ENCODE measurements around the gene MNT. TPM values are rescaled to one million over a fixed set of nuclear protein-coding genes. Genes with fewer than 3 reads are reported as not detected.

The MNT gene
- total RNA-seq, 1 experiment from 2014 or later, result 0.68 TPM

DNA sequence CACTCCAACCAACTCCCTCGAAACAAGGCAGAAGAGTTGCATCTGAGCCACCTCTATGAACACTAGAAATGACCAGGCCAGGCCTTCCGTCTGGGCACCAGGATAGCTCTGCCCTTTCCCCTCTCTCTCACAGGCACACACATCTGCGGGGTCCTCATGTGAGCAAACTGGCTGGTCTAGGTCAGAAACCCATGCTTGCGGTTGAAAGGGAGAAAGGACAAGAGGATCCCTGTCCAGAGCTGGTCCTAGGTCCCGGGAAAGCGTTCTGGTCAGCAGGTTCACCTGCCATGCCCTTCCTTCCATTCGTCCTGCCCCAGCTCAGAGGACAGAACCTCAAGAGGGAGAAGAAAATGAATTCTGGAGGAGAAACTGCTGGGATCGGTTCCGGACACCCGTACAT, 2.7 kb downstream of the MNT start:
- no peak for DNase-seq (ENCODE audit: low read depth)
- in situ Hi-C loops (cut with HindIII; ENCODE audit: low pct_unique_long_range_greater_than_20kb, low sequenced_read_pairs), result no loop called here

DNA sequence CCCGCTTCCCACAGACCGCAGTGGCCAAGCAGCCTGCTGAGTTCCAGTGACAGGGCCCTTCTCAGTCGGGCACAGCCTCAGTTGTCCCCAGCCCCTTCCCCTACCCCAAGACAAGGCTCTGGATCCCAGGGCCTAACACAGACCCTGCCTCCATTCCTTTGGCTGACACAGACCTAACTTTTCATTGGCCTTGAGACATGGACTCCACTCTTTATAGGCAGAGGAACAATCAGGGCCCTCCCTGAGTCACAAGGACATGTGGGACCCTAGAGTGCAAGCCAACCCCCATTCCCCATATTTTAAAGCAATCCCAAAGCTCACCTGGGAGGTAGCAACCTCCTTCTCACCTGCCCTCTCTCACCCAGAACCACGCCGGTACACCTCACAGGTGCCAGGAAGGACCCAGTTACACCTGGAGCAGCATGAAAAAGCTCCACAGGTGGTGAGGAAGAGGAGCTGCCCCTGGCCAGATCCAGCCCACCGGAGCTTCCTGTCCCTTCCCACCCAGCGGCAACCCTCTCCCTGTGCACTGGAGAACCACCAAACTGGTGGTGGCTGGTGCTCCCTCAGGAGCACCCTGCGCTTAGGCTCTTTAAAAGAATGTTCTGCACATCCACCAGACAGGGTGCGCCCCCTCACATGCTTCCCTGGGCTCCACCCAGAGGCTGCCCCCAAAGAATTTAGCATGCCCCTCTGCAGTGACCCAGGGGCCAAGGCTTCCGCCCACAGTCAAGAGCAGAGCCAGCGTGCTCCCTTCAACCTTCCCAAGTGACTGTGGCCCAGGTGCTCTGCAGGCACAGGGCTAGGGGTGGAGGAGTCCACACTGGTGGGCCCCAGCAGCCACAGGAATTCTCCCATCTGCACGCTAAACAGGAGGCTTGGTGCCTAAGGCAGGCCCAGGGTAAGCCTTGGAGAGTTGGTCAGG, 3.4 kb downstream of the MNT start:
- in situ Hi-C loops (cut with HindIII; ENCODE audit: low pct_unique_long_range_greater_than_20kb, low sequenced_read_pairs), result no loop called here
- no peak for DNase-seq (ENCODE audit: low read depth)

DNA sequence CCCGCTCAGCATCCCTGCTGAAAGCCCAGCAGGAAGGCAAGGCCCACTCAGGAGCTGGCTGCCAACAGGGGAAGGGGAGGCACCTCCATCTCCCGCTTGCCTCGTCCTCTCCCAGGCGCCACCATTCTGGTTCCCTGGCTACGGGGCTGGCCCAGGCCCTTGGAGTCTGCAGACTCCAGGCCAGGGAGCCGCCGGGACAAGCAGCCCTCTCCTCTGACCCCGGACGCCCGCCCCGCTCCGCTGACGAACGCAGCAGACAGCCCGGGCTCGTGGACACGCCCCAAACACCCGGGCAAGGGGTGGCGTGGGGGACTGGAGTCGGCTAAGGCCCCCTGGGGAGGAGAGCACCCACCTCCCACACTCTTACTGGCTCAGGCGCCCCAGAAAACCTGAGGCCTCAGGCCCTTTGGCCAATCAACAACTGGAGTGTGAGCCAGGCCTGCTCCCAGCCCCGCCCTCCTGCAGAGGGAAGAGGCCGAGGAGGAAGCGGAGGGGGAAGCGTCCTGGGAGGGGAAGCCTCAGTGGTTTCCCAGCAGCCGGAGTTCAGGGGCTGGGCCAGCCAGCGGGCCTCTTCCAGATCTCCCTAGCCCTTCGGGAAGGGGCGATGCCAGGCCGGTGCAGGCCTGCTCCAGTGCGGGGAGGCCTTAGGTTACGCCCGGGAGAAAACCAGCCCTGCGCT, 4.2 kb downstream of the MNT start:
- peak; percentile 99 for DNase-seq (ENCODE audit: low read depth)

DNA sequence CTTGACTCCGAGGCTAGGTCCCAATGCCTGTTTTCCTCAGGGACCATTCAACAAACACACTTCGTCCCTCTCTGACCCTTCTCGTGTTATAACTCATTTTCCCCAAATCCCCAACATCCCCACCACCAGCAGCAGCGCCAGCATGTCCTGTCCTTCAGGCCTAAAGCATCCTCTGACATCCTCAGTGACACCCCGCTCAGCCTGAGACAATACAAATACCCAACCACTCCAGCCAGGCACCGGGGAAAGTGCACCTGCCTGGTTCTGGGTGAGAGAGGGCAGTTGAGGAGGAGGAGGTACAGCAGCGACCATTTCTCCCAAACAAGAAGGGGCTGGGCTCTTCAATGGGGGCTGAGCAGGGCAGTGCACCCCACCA, 4.7 kb downstream of the MNT start:
- in situ Hi-C loops (cut with HindIII; ENCODE audit: low pct_unique_long_range_greater_than_20kb, low sequenced_read_pairs), result no loop called here
- DNase-seq (ENCODE audit: low read depth), result no peak

More for the DNA sequence above, 4.2 kb downstream of the MNT start:
- in situ Hi-C loops (cut with HindIII; ENCODE audit: low pct_unique_long_range_greater_than_20kb, low sequenced_read_pairs), result no loop called here

DNA sequence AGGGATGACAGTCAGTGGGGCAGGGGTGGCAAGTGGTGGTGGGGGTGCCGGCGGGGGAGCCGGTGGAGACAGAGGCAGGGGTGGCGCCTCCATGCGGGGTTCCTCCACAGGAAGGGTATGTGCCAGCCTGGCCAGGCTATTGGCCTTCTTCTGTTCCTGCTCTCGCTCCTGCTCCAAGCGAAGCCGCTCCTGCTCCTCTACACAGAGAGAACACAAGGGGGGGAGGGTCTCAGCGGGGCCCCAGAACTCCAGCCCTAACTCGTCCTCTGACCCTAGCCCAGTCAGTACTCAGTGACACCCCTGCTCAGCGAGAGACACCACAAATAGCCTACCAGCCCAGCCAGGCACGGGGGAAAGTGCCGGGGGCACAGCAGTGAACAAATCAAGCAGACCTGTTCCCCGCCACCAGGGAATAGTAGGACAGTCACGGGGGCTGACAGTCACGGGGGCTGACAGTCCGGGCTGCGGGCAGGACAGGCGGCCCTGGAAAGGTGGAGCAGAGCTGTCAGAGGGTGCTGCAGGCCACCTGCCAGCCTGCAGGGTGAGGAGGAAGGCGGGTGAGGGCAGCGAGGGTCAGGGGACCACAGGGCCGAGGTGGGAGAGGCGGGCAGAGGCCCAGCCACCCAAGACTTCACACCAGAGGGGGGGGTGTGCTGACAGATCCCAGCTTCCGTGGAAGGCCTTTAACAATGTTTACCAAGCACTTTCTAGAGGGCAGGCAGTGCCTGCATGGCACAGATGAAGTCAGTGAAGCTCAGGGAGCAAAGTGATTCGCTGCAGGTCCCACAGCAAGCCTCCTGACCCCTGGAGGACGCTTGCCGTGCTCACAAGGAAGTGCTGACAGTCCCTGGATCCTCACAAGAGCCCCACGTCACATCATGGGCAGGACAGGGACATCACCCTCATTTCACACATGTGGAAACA, 5.3 kb downstream of the MNT start:
- DNase-seq (ENCODE audit: low read depth), result peak; percentile 60
- in situ Hi-C loops (cut with HindIII; ENCODE audit: low pct_unique_long_range_greater_than_20kb, low sequenced_read_pairs), result no loop called here

DNA sequence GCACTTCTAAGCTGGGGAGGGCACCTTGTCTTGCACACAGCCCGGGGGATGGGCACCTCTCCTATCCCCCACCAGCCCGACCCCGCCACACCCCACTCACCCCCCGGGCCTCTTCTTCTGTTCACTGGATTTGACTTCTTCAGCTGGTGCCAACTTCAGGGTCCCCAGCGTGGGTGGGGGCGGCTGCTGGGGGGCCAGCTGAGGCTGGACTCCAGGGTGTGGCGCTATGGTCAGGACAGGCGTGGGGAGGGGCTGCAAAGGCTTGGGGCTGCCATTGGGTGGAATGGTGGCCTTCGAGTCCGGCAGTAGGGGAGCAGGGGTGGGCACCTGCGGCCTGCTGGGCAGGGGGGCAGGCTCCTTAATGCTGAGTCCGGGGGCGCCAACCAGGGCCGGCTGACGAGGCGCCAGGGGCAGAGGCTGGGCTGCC, 6.1 kb downstream of the MNT start:
- no peak for DNase-seq (ENCODE audit: low read depth)
- in situ Hi-C loops (cut with HindIII; ENCODE audit: low pct_unique_long_range_greater_than_20kb, low sequenced_read_pairs), result no loop called here

DNA sequence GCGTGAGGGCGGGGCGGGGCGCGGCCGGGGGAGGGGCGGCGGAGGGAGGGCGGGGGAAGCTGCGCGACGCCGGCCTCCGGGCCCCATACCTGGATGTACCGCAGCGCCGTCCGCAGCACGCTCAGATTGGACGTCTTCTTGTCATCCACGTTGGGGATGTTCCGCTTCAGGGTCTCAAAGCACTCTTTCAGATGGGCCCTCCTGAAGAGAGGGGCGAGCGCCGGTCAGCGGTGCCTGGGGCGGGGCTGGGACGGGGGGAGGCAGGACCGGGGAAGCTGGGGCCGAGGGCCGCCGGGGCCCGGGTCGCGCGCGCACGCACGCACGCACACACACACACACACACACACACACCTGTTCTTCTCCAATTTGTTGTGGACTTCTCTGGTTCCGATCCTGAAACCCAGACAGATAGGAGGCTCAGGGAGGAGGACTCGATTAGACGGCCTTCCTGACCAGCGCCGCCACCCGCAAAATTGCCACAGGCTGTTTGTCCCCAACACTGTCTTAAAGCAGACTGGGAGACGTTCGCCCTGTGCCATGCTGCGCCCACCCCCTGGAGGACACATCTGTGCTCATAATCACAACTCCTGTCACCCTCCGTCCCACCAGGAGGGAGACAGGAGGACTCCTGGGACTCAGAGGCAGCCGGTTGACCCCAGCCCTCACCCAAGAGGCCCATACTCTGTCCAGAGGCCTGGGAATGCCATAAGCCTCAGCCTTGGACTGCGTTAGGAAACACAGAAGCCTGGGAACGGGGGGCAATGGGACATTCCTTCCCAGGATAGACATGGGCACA, 6.7 kb downstream of the MNT start:
- in situ Hi-C loops (cut with HindIII; ENCODE audit: low pct_unique_long_range_greater_than_20kb, low sequenced_read_pairs), result no loop called here
- DNase-seq (ENCODE audit: low read depth), result no peak

DNA sequence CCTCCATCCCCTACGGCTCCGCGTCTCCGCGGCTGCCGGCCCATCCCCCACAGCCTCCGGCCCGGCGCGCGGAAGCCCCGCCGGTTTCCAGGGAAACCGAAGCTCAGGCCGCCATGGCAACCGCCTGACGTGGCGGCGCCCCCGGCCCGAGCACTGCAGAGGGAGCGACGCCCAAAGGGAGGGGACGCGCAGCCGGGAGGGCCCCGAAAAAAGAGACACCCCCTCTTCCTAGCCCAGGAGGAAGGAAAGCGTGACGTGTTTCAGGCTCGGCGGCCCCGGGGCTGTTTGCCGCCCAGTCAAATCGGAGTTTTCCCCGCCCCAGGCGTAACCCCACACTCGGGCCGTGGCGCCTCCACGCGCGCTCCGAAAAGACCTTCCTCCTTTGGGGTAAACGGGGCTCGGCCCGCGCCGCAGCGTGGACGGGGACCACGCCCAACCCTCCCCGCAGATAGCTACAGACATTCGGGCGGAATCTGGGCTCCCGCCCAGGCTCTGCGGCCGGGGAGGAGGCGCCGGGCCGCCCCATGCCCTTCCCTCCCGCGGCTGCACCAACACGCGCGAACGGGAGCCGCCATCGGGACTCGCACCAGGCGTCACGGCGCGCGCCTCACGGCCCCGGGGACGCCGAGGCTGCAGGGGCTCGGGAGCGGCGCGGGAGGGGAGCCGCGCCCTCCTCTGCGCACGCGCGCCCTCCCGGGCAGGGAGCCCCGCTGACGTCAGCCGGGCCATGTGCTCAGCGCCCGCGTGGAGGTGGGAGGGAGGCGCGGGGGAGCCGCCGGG, 7.5 kb downstream of the MNT start:
- in situ Hi-C loops (cut with HindIII; ENCODE audit: low pct_unique_long_range_greater_than_20kb, low sequenced_read_pairs), result no loop called here
- peak; percentile 84 for DNase-seq (ENCODE audit: low read depth)

DNA sequence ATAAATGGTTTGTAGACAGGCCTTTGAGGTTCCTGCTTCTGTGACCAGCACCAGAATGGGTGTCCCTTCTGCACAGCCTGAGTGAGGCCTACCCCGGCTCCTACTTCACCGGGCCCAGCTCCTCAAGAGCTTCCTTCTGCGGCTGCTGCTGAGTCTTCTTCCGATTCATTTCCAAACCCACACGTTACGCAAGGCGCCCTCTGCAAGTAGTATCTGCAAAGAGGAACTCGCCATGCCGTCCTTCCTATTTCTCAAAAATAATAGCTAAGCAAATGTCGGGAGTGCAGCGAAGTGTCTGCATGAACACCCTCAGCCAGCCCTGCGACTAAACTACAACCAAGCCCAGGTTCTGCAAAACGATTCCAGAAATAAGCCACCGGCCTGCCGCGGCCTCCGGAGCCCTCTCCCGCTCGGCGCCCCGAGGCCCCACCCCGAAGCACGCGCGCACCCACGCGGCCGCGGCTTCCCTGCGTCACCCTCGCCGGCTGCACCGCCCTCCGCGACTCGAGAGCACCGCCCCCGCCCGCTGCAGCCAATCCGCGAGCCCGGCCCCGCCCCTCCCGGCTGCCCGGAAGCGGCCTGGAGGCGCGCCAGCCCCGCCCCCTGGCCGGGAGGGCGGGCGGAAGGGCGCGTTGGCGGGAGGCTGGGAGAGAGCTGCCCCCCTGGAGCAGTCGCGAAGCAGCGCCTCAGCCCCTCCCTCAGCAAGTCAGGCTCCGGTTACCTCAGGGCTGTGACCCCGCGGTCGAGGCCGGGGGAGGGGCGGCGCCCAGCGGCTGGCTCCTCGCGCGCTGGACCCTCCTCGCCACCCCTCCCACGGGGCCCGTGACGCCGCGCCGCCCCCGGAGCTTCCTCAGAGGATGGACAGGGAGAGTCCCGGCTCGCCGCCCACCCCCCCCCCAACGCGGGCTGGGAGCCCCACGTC, 8.3 kb downstream of the MNT start:
- in situ Hi-C loops (cut with HindIII; ENCODE audit: low pct_unique_long_range_greater_than_20kb, low sequenced_read_pairs), result no loop called here
- peak; percentile 96 for DNase-seq (ENCODE audit: low read depth)

DNA sequence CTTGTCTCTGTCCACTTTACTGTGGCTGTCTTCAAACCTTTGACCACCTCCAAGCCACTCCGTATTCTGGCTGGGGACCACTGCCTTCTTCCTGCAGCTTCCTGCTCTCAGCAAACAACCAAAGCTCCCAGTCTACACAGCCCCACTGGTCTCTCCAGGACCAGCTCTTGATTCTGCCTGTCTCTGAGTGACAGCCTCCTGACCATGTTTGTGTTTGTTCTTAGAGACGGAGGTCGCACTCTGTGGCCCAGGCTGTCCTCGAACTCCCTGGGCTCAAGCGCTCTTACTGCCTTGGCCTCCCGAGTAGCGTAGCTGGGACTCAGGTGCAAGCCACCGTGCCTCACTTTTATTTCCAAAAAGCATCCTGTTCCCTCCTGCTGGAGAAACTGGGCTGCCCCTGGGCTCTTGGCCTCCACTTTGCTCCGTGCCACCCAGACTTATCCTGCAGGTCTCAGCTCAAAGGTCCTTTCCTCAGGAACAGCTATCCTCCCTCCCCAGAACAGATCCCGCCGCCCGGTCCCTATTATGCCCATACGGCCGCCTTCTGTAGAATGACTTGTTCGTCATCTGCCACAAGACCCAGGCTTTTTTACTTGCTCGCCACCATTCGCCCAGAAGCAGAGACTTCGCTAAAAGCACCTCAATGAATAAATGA, 9.1 kb downstream of the MNT start:
- in situ Hi-C loops (cut with HindIII; ENCODE audit: low pct_unique_long_range_greater_than_20kb, low sequenced_read_pairs), result no loop called here
- DNase-seq (ENCODE audit: low read depth), result no peak

DNA sequence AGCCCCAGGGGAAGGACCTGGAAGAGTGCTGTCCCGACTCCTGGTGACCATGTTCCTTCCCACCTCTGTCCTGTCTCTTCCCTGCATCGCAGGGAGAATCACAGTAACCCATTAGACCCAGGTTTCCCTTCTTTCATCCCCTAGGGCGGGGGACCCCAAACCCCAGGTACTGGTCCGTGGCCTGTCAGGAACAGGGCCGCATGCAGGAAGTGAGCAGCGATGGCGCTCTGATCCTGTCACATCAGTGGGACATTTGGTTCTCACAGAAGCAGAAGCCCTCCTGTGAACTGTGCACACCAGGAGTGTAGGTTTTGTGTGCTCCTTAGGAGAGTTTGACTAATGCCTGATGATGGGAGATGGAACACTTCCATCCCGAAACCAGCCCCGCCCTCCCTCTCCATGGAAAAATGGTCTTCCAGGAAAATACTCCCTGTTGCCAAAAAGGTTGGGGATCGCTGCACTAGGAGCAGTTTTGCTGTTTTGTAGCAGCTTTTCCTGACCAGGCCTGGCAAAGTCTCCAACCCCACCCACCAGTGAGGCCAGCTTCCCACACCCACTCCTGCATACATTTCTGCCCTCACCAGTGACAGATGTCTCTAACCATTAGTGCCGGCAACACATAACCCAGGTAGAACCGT, 10.5 kb downstream of the MNT start:
- in situ Hi-C loops (cut with HindIII; ENCODE audit: low pct_unique_long_range_greater_than_20kb, low sequenced_read_pairs), result no loop called here
- no peak for DNase-seq (ENCODE audit: low read depth)

DNA sequence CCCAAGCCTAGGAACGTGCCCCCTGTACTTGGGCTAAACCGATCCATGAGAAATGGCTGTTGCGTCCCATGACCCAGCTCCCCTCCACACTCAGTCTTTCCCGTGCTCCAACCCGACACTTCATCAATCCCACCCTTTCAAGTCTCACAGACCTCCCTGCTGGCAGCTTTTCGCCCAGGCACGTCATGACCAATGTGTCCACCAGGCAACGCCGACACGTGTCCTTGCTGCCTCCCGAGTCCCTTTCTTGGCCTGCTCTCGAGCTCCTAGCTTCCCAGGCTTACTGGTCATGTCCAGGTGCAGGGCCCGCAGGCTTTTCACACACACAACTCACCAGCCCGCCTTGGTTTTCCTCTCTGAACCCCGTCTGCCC, 12.2 kb downstream of the MNT start:
- no peak for DNase-seq (ENCODE audit: low read depth)
- in situ Hi-C loops (cut with HindIII; ENCODE audit: low pct_unique_long_range_greater_than_20kb, low sequenced_read_pairs), result no loop called here

DNA sequence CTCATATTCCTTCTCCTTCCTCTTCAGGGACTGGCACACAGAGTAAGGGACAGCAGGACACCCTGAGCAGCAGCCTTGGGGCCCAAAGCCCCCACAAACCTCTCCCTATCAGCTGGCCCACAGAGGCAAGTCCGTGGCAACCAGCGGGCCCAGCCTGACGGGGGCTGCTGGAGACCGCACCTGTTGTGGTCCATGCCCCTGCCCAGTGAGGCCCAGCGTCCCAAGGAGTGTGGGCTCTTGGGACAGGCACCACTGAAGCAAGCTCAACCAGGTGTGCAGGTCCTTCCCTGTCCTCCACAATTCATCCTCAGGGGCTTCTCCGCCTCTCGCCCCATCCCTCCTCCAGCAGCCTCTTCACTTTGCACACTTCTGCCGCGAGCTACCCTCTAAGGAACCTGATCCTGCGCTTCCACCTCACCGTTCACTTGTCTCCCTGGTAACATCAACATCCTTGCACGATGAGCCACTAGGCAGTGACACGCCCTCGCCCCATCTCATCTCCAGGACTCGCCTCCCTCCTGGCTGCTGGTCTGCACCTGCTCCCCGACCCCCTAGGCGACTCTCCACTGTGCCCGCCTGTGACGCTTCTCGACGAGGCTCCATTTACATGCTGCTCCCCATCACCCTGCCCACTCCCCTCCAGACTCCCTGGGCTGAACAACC, 12.7 kb downstream of the MNT start:
- no peak for DNase-seq (ENCODE audit: low read depth)
- in situ Hi-C loops (cut with HindIII; ENCODE audit: low pct_unique_long_range_greater_than_20kb, low sequenced_read_pairs), result no loop called here

DNA sequence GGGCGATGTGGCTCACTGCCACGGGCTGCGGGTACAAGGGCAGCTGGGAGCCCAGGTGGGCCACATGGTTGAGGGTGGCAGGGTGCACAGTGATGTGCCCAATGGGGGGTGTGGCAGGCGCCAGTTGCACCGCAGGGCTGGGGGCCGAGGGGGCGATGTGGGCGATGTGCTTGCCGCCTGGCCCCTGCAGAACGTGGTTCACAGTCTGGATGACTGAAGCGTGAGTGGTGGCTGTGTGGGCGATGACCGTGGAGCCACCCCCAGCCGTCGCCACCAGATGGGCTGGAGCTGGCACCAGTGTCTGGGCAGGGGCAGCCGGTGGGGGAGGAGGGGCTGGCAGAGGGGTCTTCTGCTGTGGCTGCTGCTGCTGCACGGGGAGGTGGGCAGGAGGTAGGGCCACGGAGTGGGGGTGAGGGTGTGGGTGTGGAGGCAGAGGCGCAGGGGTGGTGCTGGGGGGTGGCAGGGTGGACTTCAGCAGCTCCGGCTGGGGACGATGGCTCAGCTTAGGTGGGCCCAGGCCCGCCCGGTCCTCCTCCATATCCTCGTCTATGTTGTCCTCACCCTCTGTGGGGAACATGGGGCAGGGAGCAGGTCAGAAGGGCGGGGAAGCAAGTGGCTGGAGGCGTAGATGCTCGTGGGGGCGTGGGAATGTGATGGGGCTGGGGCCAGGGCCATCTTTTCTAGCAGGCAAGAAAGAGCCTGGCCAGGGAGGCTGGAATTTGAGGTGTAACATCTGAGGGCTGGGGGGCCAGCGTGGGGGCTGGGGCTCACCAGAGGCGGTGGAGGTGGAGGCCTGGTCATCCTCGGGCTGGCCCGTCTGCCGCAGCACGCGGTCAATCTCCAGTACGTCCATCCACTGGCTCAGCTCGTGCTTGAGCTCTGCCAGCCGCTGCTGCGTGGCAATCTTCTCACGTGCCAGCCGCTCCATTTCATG, 13.5 kb downstream of the MNT start:
- no peak for DNase-seq (ENCODE audit: low read depth)
- in situ Hi-C loops (cut with HindIII; ENCODE audit: low pct_unique_long_range_greater_than_20kb, low sequenced_read_pairs), result no loop called here

Measured in Caki2 (cell line).